Nephron (organoid): Measurements from ENCODE around the gene SELE.

Source experiments
- H3K27ac Mint-ChIP-seq, 3 experiments: 2 replicates each; pipeline ENCODE4 v1.8.0; 2020; ENCODE audit warnings: mixed read lengths in 3 of 3, mild to moderate bottlenecking in 2 of 3, moderate library complexity in 1 of 3
- H3K27me3 Mint-ChIP-seq: 2 replicates; pipeline ENCODE4 v1.8.0; 2021; ENCODE audit warnings: low read depth, mild to moderate bottlenecking, moderate library complexity, mixed read lengths
- H3K36me3 Mint-ChIP-seq: 2 replicates; pipeline ENCODE4 v1.8.0; 2020; ENCODE audit warnings: low read depth, mixed read lengths
- H3K4me1 Mint-ChIP-seq: 2 replicates; pipeline ENCODE4 v1.8.0; 2020; ENCODE audit warnings: mixed read lengths
- H3K4me3 Mint-ChIP-seq, 3 experiments: 2 replicates each; pipeline ENCODE4 v1.8.0; 2020; ENCODE audit warnings: mild to moderate bottlenecking in 3 of 3, mixed read lengths in 3 of 3, moderate library complexity in 2 of 3
- H3K9me3 Mint-ChIP-seq: 2 replicates; pipeline ENCODE4 v1.8.0; 2020; ENCODE audit warnings: mixed read lengths
- CTCF ChIP-seq, 3 experiments: fragments of 200-600 bp; sonication (generic); IDR thresholded peaks; one replicate each; pipeline ENCODE4 v1.5.0; 2021; ENCODE audit warnings: antibody characterized with exemption in 3 of 3; ENCODE audit not compliant: unreplicated experiment in 3 of 3

The SELE gene

GRCh38 chr1:169731446-169731845 is 2.4 kb downstream of the SELE start:
- TF ChIP-seq CTCF (IDR thresholded peaks at IDR 0.05; ENCODE audit: unreplicated experiment in 3 of 3), result no peak
- no peaks in the 10 kb centered on the region for H3K4me1 Mint-ChIP-seq
- H3K27ac Mint-ChIP-seq, result no peak overlapping the region
- no peaks in the 10 kb centered on the region for H3K9me3 Mint-ChIP-seq
- no peaks in the 10 kb centered on the region for H3K36me3 Mint-ChIP-seq
- no peak overlapping the region for H3K4me3 Mint-ChIP-seq
- H3K27me3 Mint-ChIP-seq, result peaks cover 6% of the 10 kb centered on the region

GRCh38 chr1:169729991-169730390 is 3.9 kb downstream of the SELE start:
- no peak for TF ChIP-seq CTCF (IDR thresholded peaks at IDR 0.05; ENCODE audit: unreplicated experiment in 3 of 3)
- Mint-ChIP-seq H3K4me3 (no peak overlapping the region), H3K4me1 (no peaks in the 10 kb centered on the region), H3K27me3 (peaks cover 6% of the 10 kb centered on the region), H3K36me3 (no peaks in the 10 kb centered on the region), H3K9me3 (no peaks in the 10 kb centered on the region), H3K27ac (no peak overlapping the region)

- no peak for TF ChIP-seq CTCF (IDR thresholded peaks at IDR 0.05; ENCODE audit: unreplicated experiment in 3 of 3)
- peaks cover 6% of the 10 kb centered on the region for H3K27me3 Mint-ChIP-seq
- H3K9me3 Mint-ChIP-seq, result no peaks in the 10 kb centered on the region
- H3K4me1 Mint-ChIP-seq, result no peaks in the 10 kb centered on the region
- H3K36me3 Mint-ChIP-seq, result no peaks in the 10 kb centered on the region
- no peak overlapping the region for H3K4me3 Mint-ChIP-seq
- H3K27ac Mint-ChIP-seq, result no peak overlapping the region
These were observed 6.6 kb downstream of the SELE start for GRCh38 chr1:169727307-169727706.

GRCh38 chr1:169726851-169727250 is 7.0 kb downstream of the SELE start:
- H3K27ac Mint-ChIP-seq, result no peak overlapping the region
- H3K4me1 Mint-ChIP-seq, result no peaks in the 10 kb centered on the region
- no peaks in the 10 kb centered on the region for H3K36me3 Mint-ChIP-seq
- H3K4me3 Mint-ChIP-seq, result no peak overlapping the region
- H3K27me3 Mint-ChIP-seq, result peaks cover 6% of the 10 kb centered on the region
- TF ChIP-seq CTCF (IDR thresholded peaks at IDR 0.05; ENCODE audit: unreplicated experiment in 3 of 3), result no peak
- no peaks in the 10 kb centered on the region for H3K9me3 Mint-ChIP-seq

GRCh38 chr1:169725930-169726329 is 7.9 kb downstream of the SELE start:
- TF ChIP-seq CTCF (IDR thresholded peaks at IDR 0.05; ENCODE audit: unreplicated experiment in 3 of 3), result no peak
- Mint-ChIP-seq H3K27me3 (peaks cover 6% of the 10 kb centered on the region), H3K36me3 (no peaks in the 10 kb centered on the region), H3K27ac (no peak overlapping the region), H3K4me1 (no peaks in the 10 kb centered on the region), H3K4me3 (no peak overlapping the region), H3K9me3 (no peaks in the 10 kb centered on the region)

DNA sequence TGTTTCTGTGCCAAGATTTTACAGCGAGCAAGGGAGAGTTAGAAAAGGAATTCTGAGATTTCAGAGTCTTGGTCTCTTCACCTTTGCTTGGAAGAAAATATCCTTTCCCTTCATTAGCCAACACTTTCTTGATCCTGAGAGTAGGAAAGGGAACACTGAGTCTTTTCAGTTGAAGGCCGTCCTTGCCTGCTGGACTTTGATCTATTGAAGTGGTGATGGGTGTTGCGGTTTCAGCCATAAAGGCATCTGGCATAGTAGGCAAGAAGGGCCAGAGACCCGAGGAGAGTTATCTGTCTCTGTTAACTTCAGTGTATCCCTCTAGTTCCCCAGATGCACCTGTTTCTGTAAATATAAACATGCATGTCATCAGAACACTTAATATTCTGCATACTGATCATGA is 9.7 kb downstream of the SELE start:
- Mint-ChIP-seq H3K27me3 (peaks cover 6% of the 10 kb centered on the region), H3K27ac (no peak overlapping the region), H3K4me3 (no peak overlapping the region), H3K9me3 (no peaks in the 10 kb centered on the region), H3K36me3 (no peaks in the 10 kb centered on the region), H3K4me1 (no peaks in the 10 kb centered on the region)
- TF ChIP-seq CTCF (IDR thresholded peaks at IDR 0.05; ENCODE audit: unreplicated experiment in 3 of 3), result no peak
